ENCODE data around the gene CARD11.

GRCh38 chr7:2974093-2974819 is 69.4 kb downstream of the CARD11 start:
- TF ChIP-seq, protein P1, sequence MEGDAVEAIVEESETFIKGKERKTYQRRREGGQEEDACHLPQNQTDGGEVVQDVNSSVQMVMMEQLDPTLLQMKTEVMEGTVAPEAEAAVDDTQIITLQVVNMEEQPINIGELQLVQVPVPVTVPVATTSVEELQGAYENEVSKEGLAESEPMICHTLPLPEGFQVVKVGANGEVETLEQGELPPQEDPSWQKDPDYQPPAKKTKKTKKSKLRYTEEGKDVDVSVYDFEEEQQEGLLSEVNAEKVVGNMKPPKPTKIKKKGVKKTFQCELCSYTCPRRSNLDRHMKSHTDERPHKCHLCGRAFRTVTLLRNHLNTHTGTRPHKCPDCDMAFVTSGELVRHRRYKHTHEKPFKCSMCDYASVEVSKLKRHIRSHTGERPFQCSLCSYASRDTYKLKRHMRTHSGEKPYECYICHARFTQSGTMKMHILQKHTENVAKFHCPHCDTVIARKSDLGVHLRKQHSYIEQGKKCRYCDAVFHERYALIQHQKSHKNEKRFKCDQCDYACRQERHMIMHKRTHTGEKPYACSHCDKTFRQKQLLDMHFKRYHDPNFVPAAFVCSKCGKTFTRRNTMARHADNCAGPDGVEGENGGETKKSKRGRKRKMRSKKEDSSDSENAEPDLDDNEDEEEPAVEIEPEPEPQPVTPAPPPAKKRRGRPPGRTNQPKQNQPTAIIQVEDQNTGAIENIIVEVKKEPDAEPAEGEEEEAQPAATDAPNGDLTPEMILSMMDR (IDR thresholded peaks at IDR 0.05): no peak
- TF ChIP-seq POLR2A (IDR thresholded peaks at IDR 0.05): no peak

Measured in testis (tissue), 2 donors.